NAMALWA (cell line): ENCODE results near the gene AMBRA1.

Experiments used
- DNase-seq: peaks from one replicate; pipeline ENCODE4 v3.0.0-alpha.2; 2015; ENCODE audit warnings: low spot score

Gene AMBRA1

GRCh38 chr11:46367244-46367915 lies 226.4 kb downstream of the AMBRA1 start:
- peak; percentile 72 for DNase-seq

DNA sequence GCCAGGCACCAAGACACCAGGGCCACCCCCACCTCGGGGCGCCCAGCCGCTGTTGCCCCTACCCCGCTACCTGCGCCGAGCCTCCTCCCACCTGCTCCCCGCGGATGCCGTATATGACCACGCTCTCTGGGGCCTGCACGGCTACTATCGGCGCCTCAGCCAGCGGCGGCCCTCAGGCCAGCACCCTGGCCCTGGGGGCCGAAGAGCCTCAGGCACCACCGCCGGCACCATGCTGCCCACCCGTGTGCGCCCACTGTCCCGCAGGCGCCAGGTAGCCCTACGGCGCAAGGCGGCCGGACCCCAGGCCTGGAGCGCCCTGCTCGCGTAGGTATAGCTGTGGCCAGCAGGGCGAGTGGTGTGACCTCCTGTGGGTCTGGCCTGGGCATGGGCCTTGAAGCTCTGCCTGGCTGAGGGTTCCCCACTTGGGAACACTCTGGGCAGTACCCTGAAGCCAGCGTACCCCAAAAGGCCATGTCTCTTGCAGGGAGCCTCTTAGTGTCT lies 227.1 kb downstream of the AMBRA1 start:
- DNase-seq, result no peak

DNA sequence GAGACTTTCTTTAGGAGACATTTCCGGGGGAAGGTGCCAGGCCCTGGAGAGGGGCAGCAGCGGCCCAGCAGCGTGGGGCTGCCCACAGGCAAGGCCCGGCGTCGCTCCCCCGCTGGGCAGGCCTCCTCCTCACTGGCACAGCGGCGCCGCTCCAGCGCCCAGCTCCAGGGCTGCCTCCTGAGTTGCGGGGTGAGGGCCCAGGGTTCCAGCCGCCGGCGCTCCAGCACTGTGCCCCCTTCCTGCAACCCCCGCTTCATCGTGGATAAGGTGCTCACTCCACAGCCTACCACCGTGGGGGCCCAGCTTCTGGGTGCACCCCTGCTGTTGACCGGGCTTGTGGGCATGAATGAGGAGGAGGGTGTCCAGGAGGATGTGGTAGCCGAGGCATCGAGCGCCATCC lies 227.6 kb downstream of the AMBRA1 start:
- no peak for DNase-seq

- DNase-seq, result no peak
These were observed 229.0 kb downstream of the AMBRA1 start for GRCh38 chr11:46364791-46365190.

GRCh38 chr11:46364056-46364455 lies 229.8 kb downstream of the AMBRA1 start:
- no peak for DNase-seq

- DNase-seq, result no peak
These were observed 230.3 kb downstream of the AMBRA1 start for GRCh38 chr11:46363455-46364005.

DNA sequence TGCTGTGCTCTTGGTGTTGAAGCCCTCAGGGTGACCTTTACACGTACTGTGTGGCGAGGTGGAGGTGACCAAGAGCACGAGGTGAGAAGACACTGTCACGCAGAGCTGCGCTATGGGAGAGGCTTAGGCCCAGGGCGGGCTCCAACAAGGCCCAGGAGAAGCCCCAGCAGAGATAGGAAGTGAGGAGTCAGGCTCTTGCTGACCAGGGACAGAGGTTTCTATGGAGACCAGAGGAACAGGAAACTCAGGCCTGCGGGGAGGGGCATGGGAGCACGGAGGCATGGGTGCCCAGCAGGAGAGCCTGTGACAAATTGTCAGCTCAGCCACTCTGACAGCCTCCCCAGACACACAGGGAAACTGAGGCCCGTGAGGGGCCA lies 230.8 kb downstream of the AMBRA1 start:
- no peak for DNase-seq

DNA sequence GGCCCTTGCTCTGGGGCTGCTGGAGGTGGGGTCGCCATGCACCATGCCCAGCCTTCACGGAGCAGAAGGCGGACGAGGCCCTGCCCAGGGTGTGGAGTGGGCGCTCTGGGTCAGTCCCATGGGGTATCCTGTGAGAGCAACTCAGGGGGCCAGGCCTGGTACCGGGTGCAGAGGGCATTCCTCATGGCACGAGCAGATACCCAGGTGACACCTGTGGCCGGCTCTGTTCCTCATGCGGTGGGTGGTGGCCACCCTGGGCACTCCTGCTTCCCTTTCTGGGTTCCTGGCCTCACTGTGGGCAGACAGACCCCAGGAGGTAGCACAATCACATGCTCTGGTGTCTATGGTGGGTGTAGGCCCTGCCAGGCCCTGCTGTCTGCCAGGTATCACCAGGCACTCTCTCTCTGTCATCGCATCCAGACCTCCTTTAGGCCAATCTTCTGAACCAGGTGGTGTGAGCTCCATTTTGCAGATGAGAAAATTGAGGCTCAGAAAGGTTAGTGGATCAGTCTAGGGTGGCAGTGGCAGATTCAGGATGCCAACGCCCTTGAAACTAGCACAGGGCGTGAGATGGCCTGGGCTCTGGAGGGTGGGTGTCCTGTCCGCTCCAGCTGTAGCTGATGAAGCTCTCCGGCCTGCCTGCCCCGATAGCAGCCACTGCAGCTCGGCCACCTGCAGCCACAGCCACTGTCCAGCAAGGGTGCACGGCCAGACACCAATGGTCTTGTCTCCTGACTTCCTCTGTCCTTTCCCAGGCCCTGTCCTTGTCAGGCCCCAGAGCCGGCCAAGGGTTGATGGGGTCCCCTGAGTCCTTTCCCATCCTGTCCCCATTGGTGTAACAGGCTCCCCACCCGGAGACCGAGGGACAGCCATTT lies 231.4 kb downstream of the AMBRA1 start:
- DNase-seq, result no peak

- peak; percentile 86 for DNase-seq
These were observed 232.3 kb downstream of the AMBRA1 start for GRCh38 chr11:46361283-46362155.

DNA sequence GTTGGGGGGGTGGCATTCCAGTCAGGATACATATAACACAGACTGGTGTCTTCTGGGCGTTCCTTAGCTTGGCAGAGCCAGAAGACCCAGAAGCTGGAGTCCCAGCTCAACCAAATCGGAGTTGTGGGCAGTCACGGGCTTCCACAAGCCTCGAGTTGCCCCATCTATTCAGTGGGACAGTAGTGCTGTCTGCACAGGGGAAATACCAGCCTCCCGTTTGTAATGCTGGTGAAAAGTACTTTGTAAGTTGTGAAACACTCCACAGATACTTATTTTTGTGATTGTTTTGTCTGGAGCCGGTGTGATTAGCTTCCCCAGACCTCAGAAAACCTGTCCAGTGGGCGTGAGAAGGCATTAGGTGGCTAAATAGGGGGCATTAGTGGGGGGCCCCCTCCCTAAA lies 232.9 kb downstream of the AMBRA1 start:
- DNase-seq, result peak; percentile 52

DNA sequence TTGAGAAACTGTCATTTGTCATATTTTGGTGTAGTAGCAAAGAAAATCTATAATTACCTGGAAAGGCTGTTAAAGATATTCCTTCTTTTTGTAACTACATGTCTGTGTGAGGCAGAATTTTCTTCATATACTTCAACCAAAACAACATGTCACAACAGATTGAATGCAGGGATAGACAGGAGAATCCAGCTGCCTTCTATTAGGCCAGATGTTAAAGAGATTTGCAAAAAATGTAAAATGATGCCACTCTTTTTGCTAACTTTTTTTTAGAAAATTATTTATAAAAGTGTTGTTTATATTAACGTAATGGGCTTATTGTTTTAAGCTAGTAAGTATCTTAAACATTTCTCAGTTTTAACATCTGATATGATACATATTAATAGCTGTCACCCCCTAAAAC lies 233.9 kb downstream of the AMBRA1 start:
- DNase-seq, result no peak

- DNase-seq, result no peak
These were observed 236.3 kb downstream of the AMBRA1 start for GRCh38 chr11:46357483-46357936.

GRCh38 chr11:46356924-46357482 lies 236.8 kb downstream of the AMBRA1 start:
- DNase-seq, result no peak

DNA sequence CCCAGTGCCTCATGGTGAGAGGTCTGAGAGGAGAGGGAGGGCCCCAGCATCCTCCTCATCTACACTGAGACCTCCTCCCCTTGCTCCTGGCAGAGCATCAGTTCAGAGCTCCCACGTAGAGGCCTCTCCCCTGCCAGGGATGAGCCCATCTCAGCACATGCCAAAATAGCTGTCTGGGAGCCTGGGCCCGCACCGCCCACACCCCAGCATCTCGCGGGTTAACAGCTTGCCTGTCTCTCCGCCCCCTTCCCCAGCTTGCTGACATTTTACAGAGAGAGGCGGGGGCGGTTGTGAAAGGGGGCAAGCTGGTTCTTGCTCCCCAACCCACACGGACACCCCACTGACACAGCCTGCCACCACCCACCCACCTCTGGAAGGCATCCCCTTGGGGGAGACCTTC lies 240.1 kb downstream of the AMBRA1 start:
- no peak for DNase-seq

- DNase-seq, result peak; percentile 53
These were observed 241.6 kb downstream of the AMBRA1 start for GRCh38 chr11:46352063-46352841.

DNA sequence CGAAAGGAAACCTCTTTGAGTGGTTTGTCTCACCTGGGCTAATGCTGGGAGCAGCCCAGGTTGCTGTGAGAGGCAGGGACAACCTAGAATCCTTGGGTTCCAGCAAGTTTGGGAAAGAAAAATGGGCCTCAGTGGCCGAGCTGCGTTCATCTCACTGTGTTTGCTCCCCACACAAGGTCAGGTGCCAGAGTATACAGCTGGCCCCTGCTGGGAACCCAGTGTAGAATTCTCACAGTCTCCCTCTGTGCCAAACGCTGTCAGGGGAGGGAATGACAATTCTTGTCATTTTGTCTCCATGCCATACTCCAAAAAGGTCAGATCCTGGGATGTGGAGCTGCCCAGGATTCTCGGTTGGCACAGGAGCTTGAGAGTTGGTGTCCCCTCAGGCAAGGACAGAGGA lies 242.2 kb downstream of the AMBRA1 start:
- DNase-seq, result no peak

GRCh38 chr11:46351148-46351547 lies 242.7 kb downstream of the AMBRA1 start:
- DNase-seq, result no peak

GRCh38 chr11:46350695-46351094 lies 243.1 kb downstream of the AMBRA1 start:
- no peak for DNase-seq

DNA sequence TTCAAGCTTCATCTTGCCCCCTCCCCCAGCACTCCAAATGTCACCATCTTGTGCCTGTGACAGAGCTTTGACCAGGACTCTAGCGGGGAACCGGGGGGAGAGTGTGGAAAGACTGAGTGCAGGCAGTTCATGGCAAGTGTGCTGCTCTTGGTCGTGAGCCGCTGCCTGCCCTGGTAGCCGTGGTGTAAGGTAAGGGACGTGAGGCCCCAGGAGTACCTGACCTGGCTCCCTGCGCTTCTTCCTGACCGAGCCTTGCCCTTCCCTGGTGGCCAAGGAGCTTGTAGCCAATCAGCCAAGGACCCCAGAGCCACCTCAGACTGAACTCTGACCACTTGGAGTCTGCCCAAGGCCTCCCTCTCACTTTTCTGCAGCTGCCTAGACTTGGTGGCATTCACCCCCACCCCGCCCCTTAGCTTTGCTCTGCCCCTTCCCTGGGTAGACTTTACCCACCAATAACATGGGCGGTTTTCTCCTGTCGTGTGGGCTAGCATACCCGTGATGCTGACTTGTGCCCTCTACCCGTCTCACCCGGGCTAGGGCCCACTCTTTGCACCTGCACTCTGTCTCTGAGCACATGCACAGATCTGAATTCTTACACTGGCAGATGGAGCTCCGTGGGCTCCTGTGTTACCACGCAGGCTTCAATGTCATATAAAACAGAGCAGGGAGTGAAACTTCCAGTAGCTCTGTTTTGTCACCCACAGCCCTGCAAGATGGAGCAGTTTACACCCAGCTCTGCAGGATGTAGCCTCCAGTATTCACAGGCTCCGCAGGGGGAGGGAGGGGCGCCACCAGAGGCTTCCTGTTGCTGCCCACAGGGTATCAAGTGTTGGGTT lies 245.0 kb downstream of the AMBRA1 start:
- DNase-seq, result peak; percentile 47
